SK-MEL-5 (cell line): ENCODE data around the gene SEC31B. TPM values are rescaled to one million over a fixed set of nuclear protein-coding genes. Genes with fewer than 3 reads are reported as not detected.

Experiments
- DNase-seq: peaks from one replicate; pipeline ENCODE4 v3.0.0-alpha.2; 2016; ENCODE audit warnings: low read depth, low spot score
- in situ Hi-C: cut with HindIII; loops from 2 replicates; pipeline ENCODE4 v1.10.0; 2016; ENCODE audit warnings: low sequenced_read_pairs, high pct_unique_total_duplicates, low pct_unique_long_range_greater_than_20kb
- total RNA-seq: library from RNA; depleted of rRNA; stranded (reverse); fragments of >200 nt; shearing (Covaris generic); gene quantifications from 2 replicates; pipeline ENCODE4 v1.2.3, GENCODE V29; 2014

SEC31B gene
- total RNA-seq, 1 experiment from 2014 or later: 0.66 TPM

DNA sequence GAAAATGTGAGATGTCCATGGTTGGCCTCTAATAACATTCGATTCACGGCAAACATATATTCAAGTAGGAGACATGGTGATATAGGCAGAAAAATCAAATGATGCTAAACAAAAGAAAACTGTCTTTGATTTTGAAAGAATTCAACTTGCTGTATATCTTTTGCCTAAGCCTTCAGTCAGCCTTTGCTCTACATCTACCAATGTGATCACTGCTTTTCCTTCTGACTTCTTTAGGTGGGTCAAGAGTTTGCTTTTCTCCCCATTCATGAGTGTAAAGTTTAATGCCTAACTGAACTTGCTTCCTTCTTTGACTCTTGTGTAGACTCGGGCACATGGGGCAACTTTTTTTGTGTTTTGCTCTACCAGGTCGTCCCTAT lies 15.7 kb upstream of the SEC31B start:
- in situ Hi-C loops: no loop called here
- DNase-seq: no peak

DNA sequence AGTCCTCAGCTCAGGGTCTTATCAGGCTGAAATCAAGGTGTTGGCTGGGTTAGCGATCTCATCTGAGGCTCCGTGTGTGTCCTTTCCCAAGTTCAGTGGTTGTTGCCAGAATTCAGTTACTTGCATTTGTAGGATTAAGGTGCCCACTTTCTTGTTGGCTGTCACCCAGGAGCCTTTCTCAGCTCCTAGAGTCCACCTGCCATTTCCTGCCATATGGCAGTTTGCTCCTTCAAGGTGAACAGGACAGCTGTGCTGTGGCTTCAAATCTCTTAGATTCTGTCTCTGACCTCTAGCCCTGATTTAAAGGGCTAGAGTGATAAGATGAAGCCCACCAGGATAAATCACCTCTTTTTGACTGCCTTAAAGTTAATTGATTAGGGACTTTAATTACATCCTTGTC lies 15.1 kb upstream of the SEC31B start:
- in situ Hi-C loops: no loop called here
- DNase-seq: no peak

- DNase-seq: no peak
- in situ Hi-C loops: no loop called here
Measured at GRCh38 chr10:100531761-100532160, 12.1 kb upstream of the SEC31B start.

GRCh38 chr10:100529475-100530298 lies 10.0 kb upstream of the SEC31B start, which contains the start of gene NDUFB8:
Gene NDUFB8, minus strand, starts transcription at chr10:100529871. Its CDS starts 20 bp downstream, at chr10:100529851.
- peak; percentile 84 for DNase-seq
- in situ Hi-C loops: no loop called here

DNA sequence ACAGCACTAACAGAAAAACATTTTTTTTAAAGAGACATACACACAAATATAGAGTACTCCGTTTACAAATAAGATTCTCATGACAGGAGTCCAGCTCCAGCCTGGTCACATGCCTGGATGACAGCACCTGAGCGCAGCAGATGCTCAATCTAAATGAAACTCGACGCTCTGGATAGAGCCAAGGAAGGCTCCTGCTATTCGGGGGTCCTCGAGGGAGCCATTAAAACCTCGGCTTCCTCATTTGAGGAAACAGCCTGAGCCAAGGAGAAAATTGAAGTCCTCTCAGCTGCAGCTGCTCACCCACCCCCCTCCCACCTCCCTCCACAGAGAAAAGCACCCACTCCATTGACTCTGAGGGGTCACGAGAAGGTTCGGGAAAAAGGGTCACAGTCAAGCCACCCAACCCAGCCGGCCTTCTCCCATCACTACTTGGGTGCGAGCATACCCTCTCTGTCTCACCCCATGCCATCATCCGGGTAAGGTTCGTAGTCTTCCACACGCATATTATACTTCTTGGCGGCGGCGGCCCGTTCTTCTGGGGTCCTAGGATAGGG lies 9.3 kb upstream of the SEC31B start:
- in situ Hi-C loops: no loop called here
- no peak for DNase-seq

DNA sequence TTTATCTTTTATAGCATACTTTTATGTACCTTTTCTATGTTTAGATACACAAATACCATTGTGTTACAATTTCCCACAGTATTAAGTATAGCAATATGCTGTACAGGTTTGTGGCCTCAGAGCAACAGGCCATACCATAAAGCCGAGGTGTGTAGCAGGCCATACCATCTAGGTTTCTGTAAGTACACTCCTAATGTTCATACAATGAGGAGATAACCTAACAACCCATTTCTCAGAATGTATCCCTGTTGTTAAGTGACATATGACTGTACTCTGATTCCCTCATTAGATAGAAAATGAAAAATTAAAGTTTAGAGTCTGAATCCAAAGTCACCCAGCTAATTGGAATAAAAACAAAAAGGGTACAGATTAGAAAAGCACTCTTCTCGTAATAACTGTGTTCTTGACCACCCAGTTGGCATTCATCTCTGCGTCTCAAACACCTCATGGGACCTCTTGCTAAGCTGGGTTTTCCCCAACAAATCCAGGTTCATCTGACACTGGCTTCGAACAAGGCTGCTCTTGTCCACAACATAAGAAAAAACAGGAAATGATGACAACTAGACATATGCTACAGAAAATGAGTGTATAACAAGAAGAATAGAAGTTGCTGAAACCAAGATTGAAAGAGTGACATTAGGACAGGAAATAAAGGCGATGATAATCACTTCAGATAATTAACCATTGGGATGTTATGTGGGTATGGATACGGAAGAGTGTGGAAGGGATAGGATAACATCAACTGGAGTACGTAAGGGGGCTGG lies 8.6 kb upstream of the SEC31B start:
- DNase-seq: peak; percentile 63
- in situ Hi-C loops: no loop called here

DNA sequence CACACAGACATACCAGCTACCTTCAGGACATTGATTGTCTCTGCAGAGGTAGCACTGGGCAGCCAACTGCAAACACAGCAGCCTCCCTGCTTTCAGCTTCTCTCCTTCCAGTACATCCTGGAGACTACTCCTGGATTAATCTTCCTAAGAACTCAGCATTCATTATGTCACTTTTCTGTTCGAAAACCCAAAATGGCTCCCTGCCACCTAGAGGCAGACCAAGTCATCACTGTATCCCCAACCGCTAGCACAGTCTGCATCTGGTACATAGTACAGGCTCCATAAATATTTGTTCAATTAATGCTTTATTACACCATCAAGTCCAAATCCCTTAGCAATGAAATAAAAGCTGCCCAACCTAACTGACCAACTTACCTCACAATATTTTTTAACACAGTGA lies 5.0 kb upstream of the SEC31B start:
- no peak for DNase-seq
- in situ Hi-C loops: no loop called here

GRCh38 chr10:100524206-100524605 lies 4.5 kb upstream of the SEC31B start:
- no peak for DNase-seq
- in situ Hi-C loops: no loop called here

GRCh38 chr10:100522945-100523344 lies 3.3 kb upstream of the SEC31B start:
- DNase-seq: no peak
- in situ Hi-C loops: no loop called here

DNA sequence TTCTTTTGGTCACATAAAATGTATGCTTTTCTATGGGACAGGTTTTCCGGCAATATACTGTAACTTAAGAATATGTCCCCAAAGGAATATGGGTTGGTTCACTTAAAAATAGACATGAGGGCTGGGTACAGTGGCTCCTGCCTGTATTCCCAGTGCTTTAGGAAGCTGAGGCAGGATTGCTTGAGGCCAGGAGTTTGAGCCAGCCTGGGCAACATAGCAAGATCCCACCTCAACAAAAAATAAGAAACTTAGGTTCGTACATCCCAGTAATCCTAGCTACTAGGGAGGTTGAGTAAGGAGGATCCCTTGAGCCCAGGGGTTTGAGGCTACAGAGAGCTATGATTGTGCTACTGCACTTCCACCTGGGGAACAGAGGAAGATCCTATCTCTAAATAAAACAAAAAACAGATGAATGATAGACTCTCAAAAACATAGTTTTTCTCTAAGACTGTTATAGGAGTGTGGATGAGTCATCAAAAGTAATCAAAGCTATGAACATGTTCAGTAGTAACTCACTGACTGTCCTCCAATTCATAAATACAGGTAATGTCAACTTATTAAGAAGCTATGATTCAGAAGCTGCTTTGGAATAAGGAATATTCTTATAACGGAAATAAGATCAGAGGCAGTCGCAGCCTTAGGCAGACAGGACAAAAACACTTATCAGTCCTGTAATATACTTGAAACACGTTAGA lies 2.6 kb upstream of the SEC31B start:
- no peak for DNase-seq
- in situ Hi-C loops: no loop called here

DNA sequence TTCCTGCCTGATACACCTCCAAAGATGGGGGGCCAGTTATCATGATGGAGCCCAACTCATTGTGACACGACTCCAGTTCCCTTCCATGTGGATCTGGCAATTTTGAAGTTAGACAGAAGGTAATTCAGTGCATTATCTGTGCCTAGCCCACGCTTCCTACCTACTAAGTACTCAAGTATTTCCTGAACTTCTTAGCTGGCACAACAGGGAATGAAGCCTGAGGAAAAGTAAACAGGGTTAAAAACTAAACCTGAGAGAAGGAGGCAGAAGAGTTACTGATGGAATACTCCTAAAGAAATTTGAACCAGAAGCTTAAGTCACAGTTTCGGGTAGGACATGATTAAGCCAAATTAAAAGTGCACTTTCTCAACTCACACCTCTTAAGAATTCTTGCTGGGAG lies 1.1 kb upstream of the SEC31B start:
- in situ Hi-C loops: no loop called here
- no peak for DNase-seq

DNA sequence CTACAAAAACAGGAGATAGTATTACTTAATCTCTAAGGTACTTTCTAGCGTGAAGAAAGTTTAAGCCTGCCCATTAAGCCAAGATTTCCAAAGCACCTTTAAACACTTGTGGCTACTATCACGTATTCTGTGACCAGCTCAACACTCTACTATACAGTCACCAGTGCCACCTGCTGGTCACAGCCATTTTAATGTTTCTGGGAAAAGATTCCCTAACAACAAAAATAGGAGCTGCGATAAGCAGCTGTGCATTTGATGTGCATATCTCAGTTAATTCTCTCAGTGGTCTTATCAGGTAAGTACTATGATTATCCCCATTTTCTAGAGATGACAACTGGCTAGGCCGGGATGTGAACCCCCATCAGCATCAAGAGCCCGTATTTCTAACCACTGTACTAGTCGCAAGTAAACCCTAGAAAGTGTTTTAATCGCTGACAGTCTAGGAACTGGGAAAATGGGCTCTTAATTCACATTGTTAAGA lies 860 bp downstream of the SEC31B start:
- DNase-seq: peak; percentile 66
- in situ Hi-C loops: no loop called here

DNA sequence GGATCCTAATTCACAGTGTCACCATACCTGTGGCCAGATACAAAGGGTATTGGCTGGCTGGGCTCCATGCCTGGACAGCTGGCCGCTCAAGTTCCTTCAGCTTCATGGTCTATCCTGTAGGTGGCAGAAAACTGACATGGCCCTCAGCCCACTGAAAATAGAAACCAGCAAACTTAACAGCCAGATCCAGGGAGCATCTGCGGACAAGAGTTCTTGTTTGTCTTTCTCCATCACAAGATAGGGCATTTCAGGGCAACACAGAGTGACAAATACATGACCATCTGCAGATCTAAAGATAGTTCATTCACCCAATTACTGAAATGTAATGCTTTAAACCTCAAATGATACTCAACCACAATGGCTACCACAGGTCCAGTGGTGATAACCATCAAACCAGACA lies 2.8 kb downstream of the SEC31B start:
- in situ Hi-C loops: no loop called here
- peak; percentile 56 for DNase-seq

- no peak for DNase-seq
- in situ Hi-C loops: no loop called here
Measured at GRCh38 chr10:100515612-100516011, 4.0 kb downstream of the SEC31B start.

- in situ Hi-C loops: no loop called here
- no peak for DNase-seq
Measured at GRCh38 chr10:100510533-100511308, 8.9 kb downstream of the SEC31B start.

DNA sequence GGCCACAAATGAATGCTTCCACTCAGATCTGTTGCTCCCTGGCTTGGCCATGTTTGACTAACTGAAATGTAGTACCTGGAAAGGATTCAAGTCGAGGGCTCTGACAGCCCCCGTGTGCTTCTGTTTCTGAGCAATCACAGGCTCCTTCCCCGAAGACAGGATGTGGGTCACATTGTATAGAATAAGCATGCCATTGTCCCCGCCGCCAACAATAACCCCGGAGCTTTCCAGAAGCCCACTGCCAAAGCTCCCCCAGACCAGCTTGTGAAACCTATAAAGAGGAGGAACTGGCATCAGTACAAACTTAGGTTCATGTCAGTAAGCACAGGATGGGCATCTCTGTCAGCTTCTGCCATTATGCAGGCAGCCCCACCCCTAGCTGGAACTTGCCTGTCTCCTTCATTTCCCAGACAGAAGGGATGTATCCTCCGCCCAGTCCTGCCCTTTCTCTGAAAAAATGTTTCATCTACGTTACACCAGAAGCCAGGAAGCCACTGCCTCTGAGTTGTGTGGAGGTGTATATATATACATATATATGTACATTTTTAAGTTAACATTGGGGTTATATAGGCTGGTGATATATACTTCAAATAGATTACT lies 10.3 kb downstream of the SEC31B start:
- peak; percentile 21 for DNase-seq
- in situ Hi-C loops: no loop called here

DNA sequence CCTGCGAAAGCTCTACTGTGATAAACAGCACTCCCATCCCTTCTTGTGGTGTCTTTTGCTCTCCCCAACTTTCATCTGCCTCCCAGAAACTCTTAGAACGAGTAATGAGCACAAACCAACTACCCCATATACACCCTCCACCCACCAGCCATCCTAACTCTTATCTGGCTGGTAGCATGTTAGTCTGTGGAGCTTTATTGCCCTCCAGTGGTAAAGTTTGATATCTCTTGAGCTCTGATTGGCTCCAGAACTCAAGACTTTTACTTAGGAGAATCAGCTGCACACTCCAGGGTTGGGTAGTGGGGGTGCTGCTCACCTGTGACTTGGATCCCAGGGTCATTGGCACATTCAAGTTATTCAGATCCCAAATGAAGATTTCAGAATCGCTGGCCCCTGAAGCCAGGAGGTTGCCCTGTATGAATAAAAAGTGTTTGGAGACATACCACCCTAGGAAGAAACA lies 10.9 kb downstream of the SEC31B start:
- in situ Hi-C loops: no loop called here
- DNase-seq: peak; percentile 79
